Measurements from ENCODE around the gene RGL4.

The RGL4 gene

GRCh38 chr22:23681026-23681809, 9.6 kb upstream of the RGL4 start:
- no peak for DNase-seq

DNA sequence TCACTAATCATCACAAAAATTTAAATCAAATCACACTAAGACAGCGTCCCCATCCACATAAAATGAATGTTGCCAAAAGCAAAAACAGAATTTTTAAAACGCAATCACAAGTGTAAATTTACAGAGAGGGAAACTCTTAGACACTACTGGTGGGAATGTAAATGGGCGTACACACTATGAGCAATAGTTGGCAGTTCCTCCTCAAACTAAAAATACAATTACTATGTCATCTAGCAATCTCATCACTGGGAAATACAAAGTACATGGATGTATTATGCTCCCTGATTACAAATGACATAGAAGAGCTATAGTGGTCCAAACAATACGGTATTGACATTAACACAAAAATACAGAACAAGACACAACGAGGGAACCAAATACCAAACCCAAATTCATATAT, 8.7 kb upstream of the RGL4 start:
- no peak for DNase-seq

- no peak for DNase-seq
Measured at GRCh38 chr22:23682827-23683355, 7.9 kb upstream of the RGL4 start.

- DNase-seq = no peak
Measured at GRCh38 chr22:23683545-23683944, 7.3 kb upstream of the RGL4 start.

GRCh38 chr22:23684026-23684425, 6.8 kb upstream of the RGL4 start:
- no peak for DNase-seq

DNA sequence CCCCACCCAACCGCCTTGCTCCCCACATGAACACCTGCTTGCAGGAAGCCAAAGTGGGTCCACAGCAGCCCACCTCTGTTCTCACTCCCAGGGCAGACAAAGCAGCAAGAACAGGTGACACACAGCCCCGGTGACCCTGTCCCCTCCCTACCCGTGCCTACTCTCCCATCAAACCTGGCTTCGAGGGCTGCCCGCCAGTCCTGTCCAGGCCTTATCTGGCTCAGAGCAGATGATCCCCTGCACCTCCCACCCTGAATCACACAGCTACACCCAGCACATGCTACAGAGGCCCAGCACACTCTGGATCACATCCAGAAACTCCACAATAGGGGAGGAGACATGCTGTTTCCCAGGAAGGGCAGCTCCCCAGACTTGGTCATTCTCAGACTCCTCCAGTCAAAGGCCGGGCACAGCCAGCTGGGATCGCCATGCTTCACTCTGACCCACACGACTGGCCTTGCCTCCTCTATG, 6.2 kb upstream of the RGL4 start:
- no peak for DNase-seq

DNA sequence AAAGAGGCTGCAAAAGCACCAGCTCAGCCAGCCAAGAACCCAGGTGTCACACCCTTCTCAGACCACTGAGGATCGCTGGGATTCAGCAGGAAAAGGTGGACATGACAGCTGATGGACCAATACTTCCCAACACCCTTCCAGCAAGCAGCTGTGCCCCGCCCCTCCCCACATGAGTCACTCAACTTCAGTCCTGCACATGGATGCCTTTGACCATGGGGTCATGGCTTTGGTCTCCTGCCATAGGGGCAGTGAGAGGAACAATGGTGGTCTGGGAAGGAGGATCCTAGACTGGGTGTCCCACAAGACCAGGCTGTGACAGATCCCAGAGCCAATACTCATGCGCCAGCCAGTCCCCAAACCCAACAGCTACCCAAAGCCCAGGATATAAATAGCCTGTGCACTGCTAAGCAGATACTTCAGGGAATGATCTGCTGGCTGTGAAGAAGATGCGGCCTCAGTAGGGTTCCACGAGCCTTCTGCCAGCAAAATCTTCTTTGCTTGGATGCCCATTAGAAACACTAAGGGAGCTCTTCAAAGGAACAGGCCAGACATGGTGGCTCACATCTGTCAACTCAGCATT, 5.5 kb upstream of the RGL4 start:
- DNase-seq = no peak

DNA sequence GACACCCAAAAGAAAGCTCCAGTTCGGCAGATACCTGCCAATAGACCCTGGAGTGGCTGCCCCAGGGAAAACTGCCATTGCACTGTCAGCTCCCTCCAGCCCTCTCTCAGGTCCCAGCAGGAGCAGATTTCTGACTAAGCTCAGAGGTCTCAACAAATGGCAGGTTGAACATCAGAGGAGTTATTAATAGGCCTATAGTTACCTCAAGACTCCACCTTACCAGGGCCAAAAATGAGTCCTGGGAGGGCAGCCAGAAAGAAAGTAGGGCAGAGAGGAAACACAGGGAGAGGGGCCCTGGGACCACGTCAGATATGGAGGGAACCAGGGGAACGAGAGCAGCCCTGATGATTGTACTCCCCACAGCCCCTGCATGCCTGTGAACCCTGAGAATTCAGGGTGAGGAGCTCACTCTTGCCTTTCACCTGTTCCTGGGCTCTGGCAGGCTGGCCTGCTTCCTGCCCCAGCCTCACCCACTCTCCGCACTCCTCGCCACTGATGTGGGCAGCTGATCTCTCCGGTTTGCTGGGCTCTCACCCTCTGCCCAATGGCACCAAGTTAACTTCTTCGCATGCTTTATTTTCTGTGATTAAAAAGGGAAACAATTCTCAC, 4.3 kb upstream of the RGL4 start:
- DNase-seq = no peak

DNA sequence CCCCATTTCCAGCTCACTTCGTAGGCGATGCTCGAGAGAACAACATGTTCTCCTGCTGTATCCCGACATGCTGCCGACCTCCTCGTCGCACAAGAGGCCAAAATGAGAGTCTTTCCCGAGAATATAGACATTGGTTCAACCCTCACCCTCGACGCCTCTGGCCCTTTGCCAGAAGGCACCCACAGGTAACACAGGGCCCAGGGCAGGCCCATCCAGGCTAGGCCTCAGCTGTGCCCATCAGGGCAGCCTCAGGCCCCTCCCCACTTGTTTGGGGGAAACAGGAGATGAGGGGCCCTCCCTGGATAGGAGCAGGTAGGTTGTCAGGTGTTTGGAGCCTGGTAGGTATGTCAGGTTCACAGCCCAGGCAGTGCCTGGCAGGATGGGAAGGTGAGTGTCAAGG, 2.7 kb upstream of the RGL4 start:
- no peak for DNase-seq

GRCh38 chr22:23688571-23688970, 2.2 kb upstream of the RGL4 start:
- no peak for DNase-seq

- DNase-seq = no peak
Measured at GRCh38 chr22:23689414-23689813, 1.4 kb upstream of the RGL4 start.

GRCh38 chr22:23691748-23692423, 1.1 kb downstream of the RGL4 start:
- no peak for DNase-seq

DNA sequence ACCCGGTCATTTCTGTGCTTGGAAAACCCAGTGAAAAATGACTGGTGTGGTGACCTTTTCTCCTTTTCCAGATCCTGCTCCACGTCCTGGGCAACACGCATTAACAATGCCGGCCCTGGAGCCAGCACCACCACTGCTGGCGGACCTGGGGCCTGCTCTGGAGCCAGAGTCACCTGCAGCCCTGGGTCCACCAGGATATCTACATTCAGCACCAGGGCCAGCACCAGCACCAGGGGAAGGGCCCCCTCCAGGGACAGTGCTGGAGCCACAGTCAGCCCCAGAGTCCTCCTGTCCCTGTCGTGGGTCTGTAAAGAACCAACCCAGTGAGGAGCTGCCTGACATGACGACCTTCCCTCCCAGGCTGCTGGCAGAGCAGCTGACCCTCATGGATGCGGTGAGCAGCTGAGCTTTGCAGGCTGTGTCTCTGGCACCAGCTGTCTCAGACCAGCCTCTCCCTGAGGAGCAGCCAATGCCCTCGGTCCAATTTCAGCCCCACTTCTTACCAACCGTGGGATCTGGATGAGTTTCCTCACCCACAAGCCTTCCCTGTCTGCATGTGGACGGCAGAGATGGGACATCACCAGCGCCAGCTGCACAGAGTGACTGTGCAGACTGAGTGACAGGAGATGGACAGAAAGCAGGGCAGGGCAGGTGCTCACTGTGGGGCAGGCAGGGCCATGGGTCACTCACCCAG, 1.9 kb downstream of the RGL4 start:
- DNase-seq = no peak

DNA sequence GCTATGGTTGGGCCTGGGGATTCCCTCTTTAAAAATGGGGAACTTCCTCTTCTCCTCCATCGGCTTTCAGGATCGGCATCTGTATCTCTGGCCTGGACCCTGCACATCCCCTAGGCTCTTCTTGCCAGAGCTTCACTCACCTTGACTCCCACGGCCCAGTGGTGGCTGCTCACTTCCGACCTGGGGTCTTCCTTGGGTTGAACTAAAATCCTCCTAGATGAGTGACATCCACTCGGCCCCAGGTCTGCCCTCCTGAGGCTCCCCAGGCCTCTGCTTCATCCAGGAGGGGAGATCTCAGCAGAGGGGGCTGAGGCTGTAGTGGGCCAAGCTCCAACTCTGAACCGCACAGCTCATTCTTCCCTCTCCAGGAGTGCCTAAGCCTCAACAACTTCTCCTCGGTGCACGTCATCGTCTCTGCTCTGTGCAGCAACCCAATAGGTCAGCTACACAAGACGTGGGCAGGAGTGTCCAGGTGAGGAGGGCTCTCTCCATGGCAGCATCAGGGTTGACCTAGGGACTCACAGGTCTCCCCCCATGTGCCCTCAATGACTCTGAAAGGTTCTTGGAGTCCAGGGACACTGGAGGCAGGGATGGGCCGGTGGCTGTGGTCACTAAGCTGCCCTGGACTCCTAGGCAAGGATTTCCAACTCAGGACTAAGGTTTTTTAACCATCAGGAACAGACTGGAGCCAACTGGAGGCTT, 3.3 kb downstream of the RGL4 start:
- DNase-seq = no peak

DNA sequence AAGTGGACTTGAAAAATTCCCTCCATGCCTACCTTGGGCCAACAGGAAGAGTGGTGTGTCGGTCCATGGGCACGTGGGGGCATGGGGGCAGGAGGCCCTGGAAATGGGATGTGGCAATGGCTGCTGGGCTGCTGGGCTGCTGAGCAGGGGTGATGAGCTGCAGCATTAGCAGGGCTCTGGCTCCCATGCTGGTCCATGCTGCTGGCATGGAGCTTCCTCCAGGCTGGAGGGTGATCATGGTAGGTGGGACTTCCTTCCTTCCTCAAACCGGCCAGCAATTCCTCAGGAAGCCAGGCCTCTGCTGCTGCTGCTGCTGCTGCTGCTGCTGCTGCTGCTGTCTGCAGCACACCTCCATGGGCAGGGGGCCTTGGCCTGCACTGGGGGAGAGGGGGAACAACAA, 4.3 kb downstream of the RGL4 start:
- DNase-seq = no peak

GRCh38 chr22:23695571-23696325, 4.9 kb downstream of the RGL4 start:
- no peak for DNase-seq

- DNase-seq = peak; percentile 93
Measured at GRCh38 chr22:23696326-23696851, 5.6 kb downstream of the RGL4 start.

DNA sequence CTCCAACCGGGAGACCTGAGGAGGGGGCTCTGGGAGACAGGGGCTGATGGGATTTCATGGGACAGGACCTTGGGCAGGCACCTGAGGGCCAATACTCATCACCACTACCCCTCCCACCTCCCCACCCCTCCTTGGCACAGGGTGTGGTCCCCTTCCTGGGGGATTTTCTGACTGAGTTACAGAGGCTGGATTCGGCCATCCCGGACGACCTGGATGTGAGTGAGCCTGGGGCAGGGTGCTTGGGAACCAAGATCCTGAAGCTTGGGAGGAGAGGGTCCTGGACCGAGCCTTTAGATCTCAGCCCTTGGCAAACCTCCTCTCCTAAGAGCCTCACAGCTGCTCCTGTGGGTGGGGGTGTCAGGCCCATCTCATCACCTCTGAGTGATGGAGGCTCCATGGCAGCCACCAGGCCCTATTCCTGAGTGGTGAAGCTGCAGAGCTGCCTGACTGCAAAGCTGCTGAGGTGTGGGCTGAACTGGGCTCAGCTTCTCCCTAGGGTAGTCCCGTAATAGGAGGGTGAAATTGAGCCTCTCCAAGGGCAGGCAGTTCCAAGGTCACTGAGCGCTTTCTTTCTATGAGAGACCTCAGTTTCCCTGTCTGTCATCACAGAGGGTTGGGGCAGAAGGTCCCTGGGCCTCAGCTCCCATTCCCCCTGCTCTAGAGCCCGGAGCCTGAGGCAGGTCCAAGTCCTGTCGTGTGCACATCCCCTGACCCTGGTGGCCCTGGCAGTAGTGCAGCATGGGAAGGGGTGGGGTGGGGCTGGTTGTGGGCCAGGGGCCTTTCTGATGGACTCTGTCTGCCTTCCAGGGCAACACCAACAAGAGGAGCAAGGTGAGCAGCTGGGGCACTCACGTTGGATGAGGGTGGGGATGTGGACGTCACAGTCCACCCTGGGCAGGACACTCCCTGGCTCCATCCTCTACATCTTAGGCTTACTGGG, 6.5 kb downstream of the RGL4 start:
- no peak for DNase-seq

GRCh38 chr22:23698094-23698493, 7.3 kb downstream of the RGL4 start:
- no peak for DNase-seq

DNA sequence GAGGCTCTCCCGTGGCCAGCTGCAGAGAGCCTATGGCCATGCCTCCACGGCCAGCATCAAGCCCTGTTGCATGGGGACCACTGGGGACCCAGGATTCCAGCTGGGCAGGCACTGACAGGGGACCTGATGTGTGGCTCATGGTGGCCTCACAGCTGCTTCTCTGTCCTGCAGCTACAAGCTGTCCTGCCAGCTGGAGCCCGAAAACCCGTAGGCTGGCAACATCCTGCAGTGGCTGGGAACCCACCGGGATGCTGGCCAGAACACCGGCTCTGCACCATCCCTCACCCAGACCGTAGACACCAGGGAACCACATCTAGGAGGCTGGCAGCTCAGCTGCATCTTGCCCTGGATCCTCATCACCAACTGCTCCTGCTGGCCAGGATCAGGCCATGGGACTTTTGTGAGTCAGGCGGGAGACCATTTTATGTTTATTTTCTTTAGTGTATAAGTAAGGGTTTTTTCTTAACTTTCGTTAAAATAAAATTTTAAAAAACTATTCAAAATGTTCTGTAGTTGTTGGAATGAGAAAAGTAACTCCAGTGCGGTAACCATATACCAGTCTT, 7.9 kb downstream of the RGL4 start:
- no peak for DNase-seq
